HL-60 (cell line): ENCODE data around the gene PCLO.
A peak's percentile ranks its signal among the peaks of the same experiment; 100 is the strongest.
"Not testable (repeated sequence)": the region's sequence is repeated elsewhere in the genome, so short reads cannot be mapped to it uniquely, and the experiment has no call there.

Experiments used
- DNase-seq, 2 experiments: peaks; one replicate each; pipeline ENCODE4 v3.0.0-alpha.2; 2010 to 2020; ENCODE audit warnings: low read depth in 1 of 2, low spot score in 1 of 2
- H3K27ac ChIP-seq: fragments of 250-450 bp; sonication (Bioruptor Pico); replicated peaks from 2 replicates; pipeline ENCODE4 v1.5.1; 2020; ENCODE audit warnings: mild to moderate bottlenecking, moderate library complexity
- H3K27me3 ChIP-seq: fragments of 250-450 bp; sonication (Bioruptor Pico); 2 replicates; pipeline ENCODE4 v1.5.1; 2021; ENCODE audit warnings: mild to moderate bottlenecking, moderate library complexity; ENCODE audit not compliant: insufficient read depth, poor library complexity, severe bottlenecking
- H3K4me3 ChIP-seq: replicated peaks from 2 replicates; pipeline ENCODE4 v1.5.1; 2011; ENCODE audit warnings: mild to moderate bottlenecking, control low read depth, low read length; ENCODE audit not compliant: insufficient read depth
- CTCF ChIP-seq: IDR thresholded peaks from one replicate; pipeline ENCODE4 v1.5.1; 2011; ENCODE audit warnings: low read length, control low read depth, inconsistent platforms; ENCODE audit not compliant: insufficient read depth
- GABPA ChIP-seq: IDR thresholded peaks from 2 replicates; pipeline ENCODE4 v1.6.1; 2012; ENCODE audit warnings: low read depth
- POLR2AphosphoS5 ChIP-seq: IDR thresholded peaks from 2 replicates; pipeline ENCODE4 v1.6.1; 2012; ENCODE audit warnings: low read depth
- REST ChIP-seq: IDR thresholded peaks from 2 replicates; pipeline ENCODE4 v1.6.1; 2012; ENCODE audit warnings: low read depth; ENCODE audit not compliant: insufficient replicate concordance
- SPI1 ChIP-seq: IDR thresholded peaks from 2 replicates; pipeline ENCODE4 v1.6.1; 2012; ENCODE audit warnings: low read depth, mild to moderate bottlenecking, borderline replicate concordance

Gene PCLO

GRCh38 chr7:82713506-82713905 is 449.2 kb downstream of the PCLO start:
- Histone ChIP-seq H3K27me3 (no peaks in the 10 kb centered on the region), H3K27ac (no peak overlapping the region), H3K4me3 (no peak overlapping the region)
- DNase-seq = no peak
- TF ChIP-seq GABPA = no peak
- TF ChIP-seq SPI1 = no peak
- no peak for TF ChIP-seq CTCF
- no peak for TF ChIP-seq POLR2AphosphoS5
- no peak for TF ChIP-seq REST

- H3K4me3 ChIP-seq, H3K27me3 ChIP-seq, DNase-seq, H3K27ac ChIP-seq: not testable (repeated sequence)
Observed at GRCh38 chr7:82706344-82706743, 456.3 kb downstream of the PCLO start.

GRCh38 chr7:82705517-82706260 is 457.0 kb downstream of the PCLO start:
- Histone ChIP-seq H3K27me3 (no peaks in the 10 kb centered on the region), H3K4me3 (no peak overlapping the region), H3K27ac (no peak overlapping the region)
- TF ChIP-seq REST (no peak), POLR2AphosphoS5 (no peak), CTCF (no peak), SPI1 (no peak), GABPA (no peak)
- DNase-seq = peak in 1 of 2 experiments; percentile 18

- TF ChIP-seq GABPA (no peak), REST (no peak), SPI1 (no peak), POLR2AphosphoS5 (no peak), CTCF (no peak)
- no peak for DNase-seq
- Histone ChIP-seq H3K27me3 (no peaks in the 10 kb centered on the region), H3K27ac (no peak overlapping the region), H3K4me3 (no peak overlapping the region)
Observed at GRCh38 chr7:82704121-82704520, 458.6 kb downstream of the PCLO start.
